PFSK-1 (cell line): ENCODE data around the gene S100Z.

ENCODE experiments used
- FOXP2 ChIP-seq: optimal IDR thresholded peaks from 2 replicates; pipeline ENCODE3; 2011; ENCODE audit warnings: borderline replicate concordance, control low read depth, inconsistent platforms; ENCODE audit not compliant: insufficient read depth; ENCODE audit errors: extremely low read length, extremely low read depth
- POLR2AphosphoS5 ChIP-seq: IDR thresholded peaks from 2 replicates; pipeline ENCODE4 v1.6.1; 2012; ENCODE audit warnings: low read depth, mild to moderate bottlenecking, control low read depth, low read length, moderate library complexity
- REST ChIP-seq, 2 experiments: IDR thresholded peaks; 2 replicates each; pipeline versions ENCODE4 v1.6.1 to v1.8.0; 2011 to 2012; ENCODE audit warnings: low read depth in 2 of 2, low read length in 2 of 2, control low read depth in 1 of 2, inconsistent platforms in 1 of 2, mild to moderate bottlenecking in 1 of 2, moderate library complexity in 1 of 2; ENCODE audit not compliant: insufficient read depth in 1 of 2
- SIN3A ChIP-seq: IDR thresholded peaks from 2 replicates; pipeline ENCODE4 v1.6.1; 2012; ENCODE audit warnings: mild to moderate bottlenecking, low read length, moderate library complexity, borderline replicate concordance; ENCODE audit not compliant: insufficient read depth
- TAF1 ChIP-seq: IDR thresholded peaks from 2 replicates; pipeline ENCODE4 v1.6.1; 2012; ENCODE audit warnings: low read length, control low read depth, borderline replicate concordance; ENCODE audit not compliant: insufficient read depth

Gene S100Z

DNA sequence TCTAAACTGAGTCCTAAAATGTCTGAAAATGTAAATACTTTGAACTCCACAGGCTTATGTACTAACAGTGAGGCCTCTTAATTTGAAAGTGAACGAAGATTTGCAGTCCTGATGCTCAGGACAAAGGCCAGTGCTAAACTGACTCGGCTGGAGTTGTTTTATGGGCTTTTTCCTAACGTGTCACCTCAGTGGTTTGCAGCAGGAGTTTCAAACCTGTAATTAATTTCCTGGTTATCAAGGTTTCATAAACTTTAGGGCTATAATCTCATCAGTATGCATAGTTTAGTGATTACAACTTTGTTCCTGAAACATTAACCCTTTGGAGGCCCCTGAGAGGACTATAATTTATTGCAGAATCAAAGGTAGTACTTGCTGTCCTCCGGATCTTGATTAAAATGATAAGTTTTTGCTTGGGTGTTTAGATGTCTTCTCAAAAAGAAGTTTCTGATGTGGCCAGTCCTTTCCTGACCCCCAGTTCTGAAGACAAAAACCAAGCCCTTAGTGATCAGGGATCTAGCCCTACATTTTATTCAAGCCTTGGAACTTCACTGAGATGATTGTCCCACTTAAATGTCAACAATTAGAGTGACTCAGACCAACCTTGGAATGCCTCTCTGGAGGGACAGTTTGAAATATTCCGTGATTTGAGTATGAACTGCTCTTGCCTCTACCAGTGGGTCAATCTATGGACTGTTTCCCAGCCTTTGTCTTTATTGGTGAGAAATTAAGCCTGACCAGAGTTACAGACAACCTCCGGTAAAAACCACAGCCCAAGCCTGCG is 11.1 kb upstream of the S100Z start:
- TF ChIP-seq FOXP2 (no peak), TAF1 (no peak), SIN3A (no peak), POLR2AphosphoS5 (no peak), REST (IDR thresholded peaks at IDR 0.05; ENCODE audit: insufficient read depth in 1 of 2, low read depth in 2 of 2, low read length in 2 of 2) (no peak)

DNA sequence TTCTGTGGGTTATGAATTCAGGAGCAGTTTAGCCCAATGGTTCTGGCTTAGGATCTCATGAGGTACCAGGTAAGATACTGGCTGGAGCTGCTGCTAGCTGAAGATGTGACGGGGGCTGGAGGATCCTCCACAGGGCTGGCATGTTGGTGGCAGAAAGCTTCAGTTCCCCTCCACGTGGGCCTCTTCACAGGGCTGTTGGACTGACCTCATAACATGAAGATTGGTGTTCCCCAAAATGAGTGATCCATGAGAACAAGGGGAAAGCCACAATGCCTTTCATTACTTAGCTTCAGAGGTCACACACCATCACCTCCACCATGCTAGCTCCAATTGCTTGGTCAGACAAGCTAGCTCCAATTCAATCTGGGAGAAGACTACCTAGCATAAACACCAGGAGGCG is 8.5 kb upstream of the S100Z start:
- TF ChIP-seq REST (IDR thresholded peaks at IDR 0.05; ENCODE audit: insufficient read depth in 1 of 2, low read depth in 2 of 2, low read length in 2 of 2) (no peak), SIN3A (no peak), TAF1 (no peak), POLR2AphosphoS5 (no peak), FOXP2 (no peak)

DNA sequence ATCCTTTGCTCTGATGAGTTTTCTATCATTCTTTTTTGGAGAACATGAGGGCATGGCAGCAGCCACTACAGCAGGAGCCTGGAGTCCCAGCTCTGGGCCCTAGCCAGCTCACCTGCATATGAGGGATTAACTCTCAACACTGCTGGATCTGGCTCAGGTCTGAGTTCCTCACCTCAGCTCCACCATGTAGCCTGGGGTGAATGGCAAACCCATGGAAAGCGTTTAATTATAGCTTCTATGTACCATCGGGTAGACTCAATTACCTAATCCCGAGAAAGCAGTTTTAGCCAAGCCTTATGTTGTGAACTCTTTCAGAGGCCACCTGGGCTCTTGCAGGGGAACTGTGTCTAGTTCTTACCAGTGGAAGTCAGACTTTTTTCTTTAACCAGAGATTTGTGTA is 3.9 kb upstream of the S100Z start:
- TF ChIP-seq SIN3A (no peak), REST (IDR thresholded peaks at IDR 0.05; ENCODE audit: insufficient read depth in 1 of 2, low read depth in 2 of 2, low read length in 2 of 2) (no peak), FOXP2 (no peak), POLR2AphosphoS5 (no peak), TAF1 (no peak)

- TF ChIP-seq POLR2AphosphoS5, result no peak
- TF ChIP-seq SIN3A, result no peak
- no peak for TF ChIP-seq FOXP2
- no peak for TF ChIP-seq TAF1
- no peak for TF ChIP-seq REST (IDR thresholded peaks at IDR 0.05; ENCODE audit: insufficient read depth in 1 of 2, low read depth in 2 of 2, low read length in 2 of 2)
Observed at GRCh38 chr5:76850543-76851145, 830 bp downstream of the S100Z start.
